Gastroesophageal sphincter (tissue), 4 donors: ENCODE data around the gene SHQ1. TPM values are rescaled to one million over a fixed set of nuclear protein-coding genes. Genes with fewer than 3 reads are reported as not detected.
"Not testable (repeated sequence)": the region's sequence is repeated elsewhere in the genome, so short reads cannot be mapped to it uniquely, and the experiment has no call there.

Source experiments
- ATAC-seq: fragments of 150-250 bp; one replicate; pipeline ENCODE4 v1.9.1; 2016; ENCODE audit warnings: mild to moderate bottlenecking, moderate library complexity
- H3K27ac ChIP-seq, 4 donors: fragments of 200-600 bp; sonication (generic) in 3 of 4; 1 replicate in 3 of 4; 2 replicates in 1 of 4; pipeline ENCODE4 v1.5.1; 2016 to 2019
- H3K27me3 ChIP-seq: fragments of 200-600 bp; sonication (generic); one replicate; pipeline ENCODE4 v1.5.1; 2019
- H3K36me3 ChIP-seq, 2 donors: fragments of 200-600 bp; sonication (generic); one replicate each; pipeline ENCODE4 v1.5.1; 2019; ENCODE audit warnings: control low read depth in 1 of 2
- H3K4me1 ChIP-seq, 3 donors: fragments of 200-600 bp; sonication (generic); 1 replicate in 2 of 3; 2 replicates in 1 of 3; pipeline ENCODE4 v1.5.1; 2016 to 2019; ENCODE audit warnings: control low read depth in 2 of 3
- H3K4me3 ChIP-seq, 2 donors: fragments of 200-600 bp; sonication (generic); one replicate each; pipeline ENCODE4 v1.5.1; 2019; ENCODE audit warnings: mild to moderate bottlenecking in 1 of 2, moderate library complexity in 1 of 2
- H3K9me3 ChIP-seq, 3 donors: fragments of 200-600 bp; sonication (generic); one replicate each; pipeline ENCODE4 v1.5.1; 2017 to 2019; ENCODE audit warnings: control low read depth in 2 of 3
- EP300 ChIP-seq: sonication (generic); formaldehyde crosslinking; IDR thresholded peaks from one replicate; pipeline ENCODE4 v1.6.1; 2017; ENCODE audit warnings: antibody characterized with exemption, mild to moderate bottlenecking
- POLR2A ChIP-seq, 2 donors: fragments of 450-650 bp; IDR thresholded peaks; one replicate each; pipeline ENCODE4 v1.6.1; 2017; ENCODE audit warnings: antibody characterized with exemption in 2 of 2, mild to moderate bottlenecking in 2 of 2, moderate library complexity in 1 of 2
- POLR2AphosphoS5 ChIP-seq: sonication (generic); formaldehyde crosslinking; IDR thresholded peaks from one replicate; pipeline ENCODE4 v1.6.1; 2017; ENCODE audit warnings: antibody characterized with exemption
- WGBS, 2 donors: methylation state at CpG; one replicate each; pipeline ENCODE4 v1.1.5; 2018; ENCODE audit warnings: low coverage in 1 of 2; 5-methylcytosine and 5-hydroxymethylcytosine counted together
- total RNA-seq, 4 donors: library from RNA; depleted of rRNA; stranded (reverse); fragments of >200 nt; gene quantifications; one replicate each; pipeline ENCODE4 v1.1.0, GENCODE V29; 2016
- TF ChIP-seq, protein P1 (sequence below), 4 experiments: fragments of 200-600 bp in 2 of 4; fragments of 450-650 bp in 2 of 4; sonication (generic) in 1 of 4; IDR thresholded peaks; one replicate each; pipeline ENCODE4 v1.5.1; 2017 to 2019; ENCODE audit warnings: antibody characterized with exemption in 4 of 4, mild to moderate bottlenecking in 2 of 4, moderate library complexity in 2 of 4

Gene SHQ1
- total RNA-seq, 4 donors from 2014 or later = 7.0 to 17.1 (median 11.2) TPM

DNA sequence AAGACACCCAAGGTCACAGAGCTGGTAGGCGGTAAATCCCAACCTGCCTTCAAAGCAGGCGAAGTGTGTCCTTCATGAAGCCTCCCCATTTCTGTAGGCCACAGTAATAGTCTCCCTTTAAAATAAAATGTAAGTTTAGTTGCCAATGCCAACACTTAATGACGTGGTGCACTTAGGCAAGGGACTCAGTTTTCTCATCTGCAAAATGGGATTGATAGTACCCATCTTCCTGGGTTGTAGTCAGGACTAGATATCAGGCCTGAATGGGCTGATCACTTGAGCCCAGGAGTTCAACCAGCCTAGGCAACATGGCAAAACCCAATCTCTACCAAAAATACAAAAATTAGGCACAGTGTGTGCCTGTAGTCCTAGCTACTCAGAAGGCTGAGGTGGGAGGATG, 114.6 kb downstream of the SHQ1 start:
- TF ChIP-seq POLR2A (IDR thresholded peaks at IDR 0.05) (no peak), EP300 (no peak), POLR2AphosphoS5 (no peak)
- TF ChIP-seq, protein P1, sequence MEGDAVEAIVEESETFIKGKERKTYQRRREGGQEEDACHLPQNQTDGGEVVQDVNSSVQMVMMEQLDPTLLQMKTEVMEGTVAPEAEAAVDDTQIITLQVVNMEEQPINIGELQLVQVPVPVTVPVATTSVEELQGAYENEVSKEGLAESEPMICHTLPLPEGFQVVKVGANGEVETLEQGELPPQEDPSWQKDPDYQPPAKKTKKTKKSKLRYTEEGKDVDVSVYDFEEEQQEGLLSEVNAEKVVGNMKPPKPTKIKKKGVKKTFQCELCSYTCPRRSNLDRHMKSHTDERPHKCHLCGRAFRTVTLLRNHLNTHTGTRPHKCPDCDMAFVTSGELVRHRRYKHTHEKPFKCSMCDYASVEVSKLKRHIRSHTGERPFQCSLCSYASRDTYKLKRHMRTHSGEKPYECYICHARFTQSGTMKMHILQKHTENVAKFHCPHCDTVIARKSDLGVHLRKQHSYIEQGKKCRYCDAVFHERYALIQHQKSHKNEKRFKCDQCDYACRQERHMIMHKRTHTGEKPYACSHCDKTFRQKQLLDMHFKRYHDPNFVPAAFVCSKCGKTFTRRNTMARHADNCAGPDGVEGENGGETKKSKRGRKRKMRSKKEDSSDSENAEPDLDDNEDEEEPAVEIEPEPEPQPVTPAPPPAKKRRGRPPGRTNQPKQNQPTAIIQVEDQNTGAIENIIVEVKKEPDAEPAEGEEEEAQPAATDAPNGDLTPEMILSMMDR (IDR thresholded peaks at IDR 0.05) = no peak
- ATAC-seq = no peak
- H3K4me3 ChIP-seq = no peak overlapping the region
- H3K9me3 ChIP-seq = peaks cover 0 to 35% (median 0%) of the 10 kb centered on the region in 3 donors
- no peaks in the 10 kb centered on the region for H3K27me3 ChIP-seq
- H3K4me1 ChIP-seq = peaks cover 0 to 7% (median 0%) of the 10 kb centered on the region in 3 donors
- no peaks in the 10 kb centered on the region for H3K36me3 ChIP-seq
- 83 to 86% methylated on average over 1 to 3 of the region's 3 CpGs for WGBS, 2 donors
- no peak overlapping the region for H3K27ac ChIP-seq

DNA sequence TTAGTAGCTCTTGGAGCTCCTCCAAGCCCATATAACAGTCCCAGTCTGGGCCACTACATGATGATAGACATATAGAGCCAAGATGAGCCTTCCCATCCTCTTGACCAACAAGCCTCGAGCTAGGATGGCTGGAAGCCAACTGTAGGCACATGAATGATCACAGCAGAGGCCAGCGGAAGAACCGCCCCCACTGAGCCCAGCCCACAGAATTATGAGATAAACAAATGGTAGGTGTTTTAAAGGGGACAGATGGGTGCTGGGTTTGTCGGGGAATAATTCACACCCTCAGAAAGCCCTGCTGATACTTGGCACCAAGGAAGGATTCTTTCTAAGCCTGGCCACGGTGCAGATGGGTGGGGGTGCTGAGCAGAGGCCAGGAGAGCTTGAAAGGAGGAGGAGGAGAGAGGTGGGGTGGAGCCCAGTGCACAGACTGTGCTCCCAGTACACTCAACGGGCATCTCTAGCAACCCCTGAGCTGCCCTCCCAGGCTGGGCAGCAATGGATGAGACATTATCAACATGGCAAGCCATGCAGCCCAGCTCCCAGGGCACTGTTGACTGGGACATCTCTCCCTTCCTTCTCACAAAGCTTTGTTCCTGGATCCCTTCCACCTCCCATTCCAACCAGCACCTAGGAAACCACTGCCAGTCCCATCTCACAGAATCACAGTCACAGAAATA, 115.4 kb downstream of the SHQ1 start:
- not testable (repeated sequence) for H3K4me3 ChIP-seq, ATAC-seq
- 40 to 59% methylated on average over 2 of the region's 6 CpGs for WGBS, 2 donors

DNA sequence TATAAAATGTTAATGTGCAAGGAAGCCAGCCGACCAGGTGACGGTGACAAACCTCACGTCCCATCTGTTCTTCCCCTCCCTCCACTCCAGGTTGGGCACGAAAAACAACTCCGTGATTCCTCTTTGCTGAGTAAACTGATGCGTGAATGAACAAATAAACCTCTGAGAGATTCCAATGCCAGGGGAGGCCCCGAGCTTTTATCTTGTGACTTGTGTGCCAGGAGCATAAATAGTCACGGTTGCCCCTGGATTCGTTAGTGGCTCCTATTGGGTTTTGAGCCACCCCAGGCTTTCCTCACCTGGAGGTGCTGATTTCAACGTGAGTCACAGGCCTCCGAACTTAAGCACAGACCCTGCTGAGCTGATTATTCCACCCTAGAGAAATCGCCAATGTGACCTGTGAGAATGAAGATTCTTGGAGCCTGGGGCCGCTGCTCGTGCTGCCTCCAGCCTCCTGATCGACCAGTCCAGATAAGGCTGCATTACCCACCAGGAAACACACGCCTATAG, 119.2 kb downstream of the SHQ1 start:
- WGBS, 2 donors = 54 to 71% methylated on average over 4 to 12 of the region's 16 CpGs
- H3K27me3 ChIP-seq = no peaks in the 10 kb centered on the region
- no peak for ATAC-seq
- no peaks in the 10 kb centered on the region for H3K36me3 ChIP-seq
- no peak overlapping the region for H3K4me3 ChIP-seq
- H3K4me1 ChIP-seq = no peaks in the 10 kb centered on the region
- no peak for TF ChIP-seq EP300
- no peak for TF ChIP-seq POLR2A (IDR thresholded peaks at IDR 0.05)
- TF ChIP-seq, protein P1 (IDR thresholded peaks at IDR 0.05) = no peak
- TF ChIP-seq POLR2AphosphoS5 = no peak
- H3K9me3 ChIP-seq = peaks cover 0 to 24% (median 0%) of the 10 kb centered on the region in 3 donors
- H3K27ac ChIP-seq = no peak overlapping the region

More for the DNA sequence above, 115.4 kb downstream of the SHQ1 start:
- H3K9me3 ChIP-seq = peaks cover 0 to 35% (median 0%) of the 10 kb centered on the region in 3 donors
- not testable (repeated sequence) for H3K27ac ChIP-seq, H3K4me1 ChIP-seq, H3K36me3 ChIP-seq, H3K27me3 ChIP-seq

DNA sequence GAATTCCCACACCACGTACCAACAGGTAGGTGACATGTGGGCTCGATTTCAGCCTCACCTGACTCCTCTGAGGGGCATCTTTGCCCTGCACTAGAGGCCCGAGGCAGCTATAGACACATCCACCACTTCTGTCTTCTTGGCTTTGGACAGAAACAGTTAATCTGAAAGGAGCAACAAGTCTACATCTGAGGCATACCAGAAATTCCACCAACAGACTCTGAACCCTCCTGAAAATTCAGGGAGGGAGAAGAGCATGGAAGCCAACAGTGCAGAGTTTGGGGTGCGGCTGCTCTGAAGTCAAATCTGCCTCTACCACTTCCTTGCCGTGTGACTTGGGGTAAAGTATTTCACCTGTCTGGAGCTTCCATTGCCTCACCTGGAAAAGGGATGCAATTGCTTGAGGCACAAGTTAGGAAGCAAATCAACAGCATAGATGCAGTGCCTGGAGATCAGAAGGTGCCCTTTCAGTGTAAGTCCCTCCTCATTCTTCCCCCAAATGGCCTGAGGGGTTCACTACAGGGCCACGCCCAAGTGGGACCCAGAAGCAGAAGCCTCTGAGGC, 119.8 kb downstream of the SHQ1 start:
- peaks cover 0 to 18% (median 0%) of the 10 kb centered on the region in 3 donors for H3K9me3 ChIP-seq
- no peaks in the 10 kb centered on the region for H3K27me3 ChIP-seq
- no peak overlapping the region for H3K4me3 ChIP-seq
- no peak for ATAC-seq
- no peaks in the 10 kb centered on the region for H3K4me1 ChIP-seq
- TF ChIP-seq POLR2A (IDR thresholded peaks at IDR 0.05) (no peak), POLR2AphosphoS5 (no peak), EP300 (no peak)
- TF ChIP-seq, protein P1 (IDR thresholded peaks at IDR 0.05) = no peak
- 80% methylated on average over 3 of the region's 6 CpGs; no CpG with 5 or more reads in 1 of the 2 donors for WGBS, 2 donors
- H3K36me3 ChIP-seq = no peaks in the 10 kb centered on the region
- no peak overlapping the region for H3K27ac ChIP-seq

DNA sequence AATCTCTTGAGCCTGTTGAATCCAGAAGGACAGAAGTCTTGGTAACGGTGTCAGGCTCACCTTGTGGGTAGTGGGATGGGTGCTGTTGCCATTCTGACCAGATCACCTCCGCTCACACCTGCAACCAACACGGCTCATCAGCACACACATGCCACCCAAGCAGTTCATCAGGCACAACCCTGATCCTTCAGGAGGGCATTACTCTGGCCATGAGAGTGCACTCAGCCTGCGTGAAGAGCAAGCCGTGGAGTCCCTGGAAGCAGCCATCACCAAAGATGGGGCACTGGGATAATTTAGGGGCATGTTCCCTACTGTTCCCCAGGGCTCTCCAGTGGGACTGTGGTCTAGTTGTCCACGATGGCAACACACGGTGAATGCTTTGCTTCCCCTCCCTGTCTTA, 120.5 kb downstream of the SHQ1 start:
- TF ChIP-seq POLR2A (IDR thresholded peaks at IDR 0.05) (no peak), EP300 (no peak), POLR2AphosphoS5 (no peak)
- TF ChIP-seq, protein P1 (IDR thresholded peaks at IDR 0.05) = no peak
- no peak for ATAC-seq
- WGBS, 2 donors = 57 to 66% methylated on average over 1 to 7 of the region's 7 CpGs

More for the DNA sequence above, 120.5 kb downstream of the SHQ1 start:
- H3K9me3 ChIP-seq = peaks cover 0 to 11% (median 0%) of the 10 kb centered on the region in 3 donors
- no peak overlapping the region for H3K4me3 ChIP-seq
- H3K27me3 ChIP-seq = no peaks in the 10 kb centered on the region
- no peaks in the 10 kb centered on the region for H3K36me3 ChIP-seq
- H3K27ac ChIP-seq = no peak overlapping the region
- H3K4me1 ChIP-seq = no peaks in the 10 kb centered on the region
